Stimulated activated CD8-positive, alpha-beta memory T cell treated with anti-CD3 and anti-CD28 coated beads, Interleukin-4, amount 100 ng/mL, for 24 hours (primary cell): ENCODE results near the gene ADGRE2.

Experiments used
- DNase-seq: peaks from one replicate; pipeline ENCODE4 v3.0.0-alpha.2; 2020; ENCODE audit warnings: low read depth

ADGRE2 gene

DNA sequence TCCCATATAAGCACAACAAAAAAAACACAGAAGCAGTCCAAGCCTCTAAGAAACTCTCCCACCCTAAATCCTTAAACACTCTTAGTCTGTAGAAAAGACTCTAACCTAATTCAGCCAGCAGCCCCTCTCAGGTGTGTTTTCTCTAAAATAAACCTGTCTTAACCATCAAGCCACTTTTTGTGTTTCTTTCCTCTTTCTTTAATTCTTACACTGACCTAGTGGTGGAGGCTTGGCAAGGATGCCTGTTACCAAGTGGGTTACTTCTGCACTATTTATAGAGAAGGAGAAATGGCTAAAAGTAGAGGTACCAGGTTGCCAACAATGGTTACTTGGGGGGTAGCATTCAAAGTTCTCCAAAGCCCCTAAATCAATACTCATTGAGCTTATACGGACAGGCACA is 44.8 kb downstream of the ADGRE2 start:
- no peak for DNase-seq

DNA sequence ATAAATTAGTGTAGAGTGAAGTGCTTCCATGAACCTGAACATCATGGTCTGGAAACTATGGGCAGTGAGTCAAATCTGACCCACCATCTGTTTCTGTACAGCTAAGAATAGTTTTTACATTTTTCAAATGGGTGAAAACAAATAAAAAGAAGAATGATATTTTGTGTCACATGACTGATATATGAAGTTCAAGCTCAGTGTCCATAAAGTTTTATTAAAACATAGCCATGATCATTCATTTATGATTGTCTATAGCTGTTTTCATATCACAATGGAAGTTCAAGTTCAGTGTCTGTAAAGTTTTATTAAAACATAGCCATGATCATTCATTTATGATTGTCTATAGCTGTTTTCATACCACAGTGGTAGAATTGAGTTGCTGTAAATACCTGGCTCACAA is 45.9 kb downstream of the ADGRE2 start:
- DNase-seq, result no peak

DNA sequence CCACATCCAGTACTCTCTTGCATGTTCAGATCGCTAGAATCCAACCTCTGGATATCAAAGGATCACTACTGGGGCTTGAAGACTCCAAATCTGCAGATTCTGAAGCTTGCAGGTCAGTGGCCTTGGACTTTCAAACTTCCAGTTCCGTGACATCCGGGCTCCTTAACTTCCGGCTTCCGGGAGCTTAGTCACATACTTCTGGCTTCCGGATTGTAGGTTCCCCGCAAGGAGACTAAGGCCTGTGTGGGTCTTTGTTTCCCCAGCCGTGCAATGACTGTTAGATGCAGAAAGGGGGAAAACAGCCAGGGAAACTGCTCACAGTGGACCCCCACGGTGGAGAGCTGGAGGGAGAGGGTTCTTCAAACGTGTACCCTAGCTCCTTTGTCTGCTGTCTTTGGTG is 47.2 kb downstream of the ADGRE2 start:
- no peak for DNase-seq

DNA sequence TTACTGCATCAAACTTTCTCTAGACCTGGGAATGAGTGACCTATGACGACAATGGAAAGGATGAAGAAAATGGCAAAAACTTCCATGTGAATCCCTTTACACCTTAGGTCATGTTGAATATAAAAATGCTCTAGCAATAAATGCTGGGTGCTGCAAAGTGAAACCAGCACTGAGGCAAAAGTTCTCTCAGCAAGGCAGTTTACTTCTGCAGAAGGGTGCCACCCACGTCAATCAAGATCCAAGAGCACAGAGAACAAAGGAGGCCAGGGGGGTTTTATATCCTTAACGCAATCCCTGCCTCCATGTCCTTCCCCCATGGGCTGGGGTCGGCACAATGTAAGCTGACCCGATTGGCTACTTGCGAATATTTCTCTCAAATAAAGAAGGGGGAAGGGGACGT is 49.8 kb downstream of the ADGRE2 start:
- DNase-seq, result no peak

DNA sequence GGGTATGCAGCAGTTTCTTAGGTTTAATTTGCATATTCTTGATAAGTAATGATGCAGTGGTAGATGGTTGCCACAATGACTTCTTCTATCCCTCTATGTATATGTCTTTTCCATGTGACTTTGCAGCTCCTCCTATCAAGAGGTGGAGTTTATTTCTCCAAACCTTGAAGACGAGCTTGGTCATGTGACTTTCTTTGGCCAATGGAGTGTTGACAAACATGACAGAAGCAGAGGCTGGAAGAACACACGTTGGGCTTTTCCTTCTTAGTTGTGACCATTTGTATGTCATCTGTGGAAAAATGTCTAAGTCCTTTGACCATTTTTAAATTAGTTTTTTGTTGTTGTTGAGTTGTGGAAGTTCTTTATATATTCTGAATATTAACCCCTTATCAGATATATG is 56.2 kb downstream of the ADGRE2 start:
- DNase-seq, result no peak

DNA sequence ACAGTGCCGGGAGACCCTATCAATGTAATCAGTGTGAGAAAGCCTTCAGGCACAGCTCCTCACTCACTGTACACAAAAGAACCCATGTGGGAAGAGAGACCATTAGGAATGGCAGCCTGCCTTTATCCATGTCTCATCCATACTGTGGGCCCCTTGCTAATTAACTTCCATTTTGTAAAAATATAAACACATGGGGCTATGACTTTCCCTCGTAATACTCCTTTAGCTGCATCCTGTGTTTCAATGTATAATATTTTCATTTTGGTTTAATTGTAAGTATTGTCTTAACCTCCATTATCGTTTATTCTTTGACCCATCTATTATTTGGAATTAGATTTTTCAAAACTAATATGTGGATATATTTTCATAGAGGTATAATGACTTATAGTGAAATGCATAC is 59.2 kb downstream of the ADGRE2 start:
- no peak for DNase-seq

DNA sequence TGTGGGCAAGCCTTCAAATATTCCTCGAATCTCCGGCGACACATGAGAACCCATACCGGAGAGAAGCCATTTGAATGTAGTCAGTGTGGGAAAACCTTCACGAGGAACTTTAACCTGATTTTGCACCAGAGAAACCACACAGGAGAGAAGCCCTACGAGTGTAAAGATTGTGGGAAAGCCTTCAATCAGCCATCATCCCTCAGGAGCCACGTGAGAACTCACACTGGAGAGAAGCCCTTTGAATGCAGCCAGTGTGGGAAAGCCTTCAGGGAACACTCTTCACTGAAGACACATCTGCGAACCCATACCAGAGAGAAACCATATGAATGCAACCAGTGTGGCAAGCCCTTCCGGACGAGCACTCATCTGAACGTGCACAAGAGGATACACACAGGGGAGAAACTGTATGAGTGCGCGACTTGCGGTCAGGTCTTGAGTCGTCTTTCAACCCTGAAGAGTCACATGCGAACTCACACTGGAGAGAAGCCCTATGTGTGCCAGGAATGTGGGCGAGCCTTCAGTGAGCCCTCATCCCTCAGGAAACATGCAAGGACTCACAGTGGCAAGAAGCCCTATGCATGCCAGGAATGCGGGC is 59.7 kb downstream of the ADGRE2 start:
- DNase-seq, result no peak

DNA sequence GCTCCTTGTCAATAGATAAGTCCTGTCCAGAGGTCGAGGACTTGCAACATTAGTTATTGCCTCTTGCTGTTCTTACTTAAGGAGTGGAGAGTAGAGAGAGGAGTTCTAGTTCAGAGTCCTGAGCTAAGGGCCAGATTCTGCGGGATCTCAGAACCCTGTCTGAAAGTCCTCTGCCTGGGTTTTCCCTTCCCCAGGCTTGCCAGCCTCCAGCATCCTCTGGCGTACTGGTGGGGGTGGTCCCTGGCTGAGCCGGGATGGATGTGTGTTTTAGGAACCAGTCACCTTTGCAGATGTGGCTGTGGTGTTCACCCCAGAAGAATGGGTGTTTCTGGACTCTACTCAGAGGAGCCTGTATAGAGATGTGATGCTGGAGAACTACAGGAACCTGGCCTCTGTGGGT is 62.5 kb downstream of the ADGRE2 start:
- DNase-seq, result no peak

DNA sequence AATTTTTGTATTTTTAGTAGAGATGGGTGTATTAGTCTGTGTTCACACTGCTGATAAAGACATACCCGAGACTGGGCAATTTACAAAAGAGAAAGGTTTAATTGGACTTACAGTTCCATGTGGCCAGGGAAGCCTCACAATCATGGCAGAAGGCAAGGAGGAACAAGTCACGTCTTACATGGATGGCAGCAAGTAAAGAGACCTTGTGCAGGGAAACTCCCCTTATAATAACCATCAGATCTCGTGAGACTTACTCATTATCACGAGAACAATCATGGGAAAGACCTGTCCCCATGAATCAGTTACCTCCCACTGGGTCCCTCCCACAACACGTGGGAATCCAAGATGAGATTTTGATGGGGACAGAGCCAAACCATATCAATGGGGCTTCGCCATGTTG is 73.9 kb downstream of the ADGRE2 start:
- DNase-seq, result no peak

DNA sequence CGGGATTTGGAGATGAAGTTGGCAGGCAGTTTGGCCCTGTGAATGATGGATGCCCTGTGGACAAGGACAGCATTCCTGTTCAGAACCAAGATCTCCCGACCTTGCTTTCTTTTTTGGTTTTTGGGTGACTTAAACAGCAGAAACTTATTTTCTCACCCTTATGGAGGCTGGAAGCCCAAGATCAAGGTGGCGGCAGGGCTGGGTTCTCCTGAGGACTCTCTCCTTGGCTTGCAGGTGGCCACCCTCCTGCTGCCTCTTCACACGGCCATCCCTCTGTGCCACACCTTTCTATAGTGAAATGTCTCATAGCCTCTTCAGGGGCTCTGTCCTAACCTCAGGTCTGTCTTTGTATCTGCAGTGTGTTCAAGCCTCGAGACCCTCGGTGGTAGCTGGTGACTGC is 74.5 kb downstream of the ADGRE2 start:
- DNase-seq, result no peak

DNA sequence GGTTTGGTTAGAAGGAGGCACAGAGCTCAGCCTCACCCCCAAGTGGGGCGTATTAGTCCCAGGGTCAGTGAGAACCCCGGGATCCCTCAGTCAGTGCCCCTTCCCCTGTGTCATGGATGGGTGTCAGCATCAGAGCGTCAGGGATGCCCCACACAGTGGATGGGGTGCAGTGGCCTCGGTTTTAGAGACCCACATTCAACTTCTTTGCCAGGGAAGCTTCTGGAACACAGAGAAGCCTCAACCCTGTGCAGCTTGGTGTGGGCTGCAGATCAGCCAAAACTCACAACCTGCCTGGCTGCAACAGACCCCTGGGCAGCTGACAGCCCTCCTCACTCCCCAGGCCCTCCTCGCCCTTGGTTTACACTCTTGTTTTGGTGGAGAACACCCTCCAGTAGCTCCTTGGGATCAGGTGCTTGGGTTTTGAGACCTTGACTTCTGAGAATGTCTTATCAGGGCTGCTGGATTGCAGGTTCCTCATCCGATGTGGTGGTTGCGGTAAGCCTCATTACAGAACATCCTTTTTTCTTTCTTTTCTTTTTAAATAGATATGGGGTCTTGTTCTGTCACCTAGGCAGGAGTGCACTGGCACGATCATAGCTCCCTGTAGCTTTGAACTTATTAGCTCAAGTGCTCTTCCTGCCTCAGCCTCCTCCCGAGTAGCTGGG is 77.5 kb downstream of the ADGRE2 start:
- DNase-seq, result no peak

DNA sequence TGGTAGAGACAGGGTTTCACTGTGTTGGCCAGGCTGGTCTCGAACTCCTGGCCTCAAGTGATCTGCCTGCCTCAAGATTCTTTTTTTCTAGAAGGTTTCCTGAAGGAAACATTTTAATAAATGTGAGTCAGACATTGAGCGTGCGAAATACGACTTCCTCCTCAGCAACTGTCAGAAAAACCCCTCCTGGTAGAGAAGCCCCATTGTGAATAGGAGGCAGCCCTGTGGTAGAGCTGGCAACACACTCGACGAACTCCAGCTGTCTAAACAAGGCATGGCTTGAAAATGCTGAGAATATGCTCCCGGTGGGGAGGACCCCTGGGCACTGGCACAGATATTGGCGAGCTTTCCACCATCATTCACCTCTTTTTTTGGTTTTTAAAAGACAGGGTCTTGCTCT is 78.7 kb downstream of the ADGRE2 start:
- no peak for DNase-seq

DNA sequence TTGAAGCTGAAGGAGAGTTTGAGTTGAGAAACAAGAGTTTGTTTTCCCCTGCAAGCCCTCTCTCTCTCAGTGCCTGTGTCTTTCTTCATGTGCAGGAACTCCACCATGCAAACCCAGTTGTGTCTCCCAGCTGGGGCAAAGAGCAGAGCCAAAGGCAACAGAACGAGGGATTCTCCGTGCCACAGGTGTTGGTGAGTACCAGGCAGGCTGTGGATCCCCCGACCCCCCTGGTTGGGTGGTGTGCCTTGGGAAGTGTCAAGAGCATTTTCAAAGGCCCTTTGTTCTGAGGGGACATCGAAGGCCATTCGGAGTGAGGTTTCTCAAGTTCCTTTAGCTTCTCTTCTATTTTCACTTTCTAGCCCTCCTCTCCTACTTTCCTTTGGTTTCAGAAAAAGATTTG is 82.9 kb downstream of the ADGRE2 start:
- no peak for DNase-seq

DNA sequence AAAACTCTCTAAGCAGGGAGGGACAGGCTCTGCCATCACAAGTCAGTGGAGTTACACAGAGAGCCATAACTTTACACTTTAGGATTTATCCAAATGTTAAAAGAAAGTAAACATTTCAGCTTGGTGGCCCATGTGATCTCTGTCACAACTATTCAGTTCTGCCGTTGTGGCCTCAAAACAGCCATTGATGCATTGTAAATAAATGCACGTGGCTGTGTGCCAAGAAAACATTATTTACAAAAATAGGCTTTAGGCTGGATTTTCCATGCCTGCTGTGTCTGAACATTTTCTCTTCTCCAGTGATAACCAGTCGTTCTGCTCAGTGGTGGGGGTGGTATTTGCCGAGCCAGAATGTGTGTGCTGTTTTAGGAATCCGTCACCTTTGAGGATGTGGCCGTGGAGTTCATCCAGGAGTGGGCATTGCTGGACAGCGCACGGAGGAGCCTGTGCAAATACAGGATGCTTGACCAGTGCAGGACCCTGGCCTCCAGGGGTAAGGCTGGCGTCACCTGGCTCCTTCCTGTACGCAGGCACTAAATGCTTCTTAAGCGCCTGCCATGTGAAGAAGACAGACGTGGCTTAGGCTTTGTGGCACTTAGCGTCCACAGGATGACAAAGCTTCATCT is 83.6 kb downstream of the ADGRE2 start:
- no peak for DNase-seq

DNA sequence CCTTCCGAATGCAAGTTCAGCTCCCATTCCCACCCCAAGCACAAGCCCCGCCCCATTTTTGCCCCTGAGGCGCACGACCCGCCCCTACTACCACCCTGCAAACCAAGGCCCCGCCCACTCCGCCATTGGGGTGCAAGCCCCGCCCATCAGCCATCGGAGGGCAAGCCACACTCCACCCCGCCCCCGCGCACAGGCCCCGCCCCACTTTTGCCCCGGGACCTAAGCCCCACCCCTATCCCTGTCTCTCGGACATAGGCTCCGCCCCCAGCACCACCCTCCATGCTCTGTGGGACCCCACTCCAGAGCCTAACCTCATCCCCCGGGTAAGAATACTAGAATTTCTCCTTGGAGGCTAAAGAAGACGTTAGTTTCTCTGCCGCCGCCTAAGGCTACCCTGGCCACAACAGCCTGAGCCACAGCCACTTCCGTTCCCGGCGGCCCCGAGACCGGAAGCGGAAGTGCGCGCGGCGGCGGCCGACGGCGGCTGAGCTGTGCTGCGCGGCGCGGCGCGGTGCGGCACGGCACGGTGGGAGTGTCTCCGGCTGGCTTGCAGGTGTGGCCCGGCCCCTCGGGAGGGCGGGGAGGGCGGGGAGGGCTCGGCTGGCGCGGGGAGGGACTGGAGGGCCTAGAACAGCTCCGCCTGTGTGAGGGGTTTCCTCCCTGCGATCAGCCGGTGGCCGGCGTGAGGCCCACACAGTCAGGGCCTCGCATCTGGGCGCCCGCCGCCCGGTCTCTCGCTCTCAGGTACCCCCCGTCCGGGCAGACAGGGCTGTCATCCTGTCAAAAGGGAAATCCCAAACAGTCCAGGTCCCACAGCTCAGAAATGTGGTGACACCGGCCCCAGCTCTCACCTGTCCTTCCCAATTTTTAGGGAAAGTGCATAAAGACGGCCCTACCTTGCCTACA is 88.5 kb downstream of the ADGRE2 start, which contains the start of gene ZNF333:
Gene ZNF333, plus strand, starts transcription at position 451 of the 906 bp plus-strand sequence. CDS start 3,444 bp downstream, outside the sequence.
- peak; percentile 99 for DNase-seq

DNA sequence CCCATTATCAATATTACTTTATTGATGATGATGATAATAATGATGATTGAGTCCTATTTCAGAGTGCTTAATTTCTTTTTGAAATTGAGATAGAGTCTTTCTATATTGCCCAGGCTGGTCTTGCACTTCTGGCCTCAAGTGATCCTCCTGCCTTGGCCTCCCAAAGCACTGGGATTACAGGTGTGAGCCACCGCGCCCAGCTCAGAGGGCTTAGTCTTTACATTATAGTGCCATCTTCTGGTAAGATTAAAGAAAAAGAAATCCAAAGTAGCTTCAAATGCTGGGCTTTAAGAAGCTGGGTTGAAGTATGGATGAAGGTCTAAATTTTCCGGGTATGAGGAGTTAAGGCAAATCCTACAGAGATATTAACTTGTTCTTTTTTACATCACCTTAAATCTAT is 91.9 kb downstream of the ADGRE2 start:
- DNase-seq, result no peak

DNA sequence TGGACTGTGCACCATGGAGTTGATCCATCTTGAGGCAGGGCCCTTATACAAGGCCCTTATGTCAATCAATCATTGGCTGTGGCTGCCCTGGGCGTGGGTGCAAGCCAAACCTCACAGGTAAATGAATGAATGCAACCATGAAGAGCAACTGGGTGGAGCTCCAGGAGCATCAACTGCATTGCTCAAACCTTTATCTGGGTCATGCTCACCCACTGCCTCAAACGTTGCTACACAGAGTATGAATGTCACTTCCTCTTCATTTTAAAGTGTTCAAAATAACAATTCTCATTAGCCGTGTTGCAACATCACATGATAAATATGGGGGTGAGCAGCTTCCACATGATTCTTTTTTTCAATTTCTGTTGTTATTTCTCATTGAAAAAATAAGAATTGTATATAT is 94.9 kb downstream of the ADGRE2 start:
- no peak for DNase-seq
